Left renal pelvis (tissue), 4 donors: Measurements from ENCODE around the gene WWOX. TPM values are rescaled to one million over a fixed set of nuclear protein-coding genes. Genes with fewer than 3 reads are reported as not detected.
"Not testable (repeated sequence)": the region's sequence is repeated elsewhere in the genome, so short reads cannot be mapped to it uniquely, and the experiment has no call there.

Experiments
- DNase-seq, 4 donors: peaks; one replicate each; pipeline ENCODE4 v3.0.0-alpha.2; 2013; ENCODE audit warnings: low read depth in 4 of 4, low spot score in 3 of 4
- polyA plus RNA-seq, 4 donors: library from polyadenylated mRNA; unstranded; fragments of 120-200 nt; gene quantifications; one replicate each; pipeline ENCODE4 v1.2.1, GENCODE V29; 2013; ENCODE audit not compliant: insufficient read length in 4 of 4

WWOX gene
- polyA plus RNA-seq, 4 donors, result 19.6 to 43.2 (median 39.7) TPM

DNA sequence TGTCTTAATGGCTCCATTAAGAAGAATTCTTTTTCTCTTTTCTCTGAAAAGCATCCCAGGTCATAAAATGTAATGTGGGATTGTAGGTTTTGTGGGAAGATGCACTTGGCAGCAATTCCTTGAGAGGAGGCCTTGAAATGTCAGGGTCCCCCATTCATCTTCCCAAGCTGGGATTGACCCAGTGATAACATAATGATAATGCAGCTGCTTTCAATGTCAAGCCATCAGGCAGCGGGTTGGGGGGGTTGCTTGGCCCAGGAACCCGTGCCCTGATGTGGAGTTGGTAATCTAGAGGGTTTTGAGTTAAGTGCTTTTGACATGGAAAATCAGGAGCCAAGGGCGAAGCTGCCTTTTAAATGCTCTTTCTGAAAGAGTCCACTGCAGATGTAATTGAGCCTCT, 484.0 kb downstream of the WWOX start:
- no peak for DNase-seq

GRCh38 chr16:78584213-78584860, 484.9 kb downstream of the WWOX start:
- DNase-seq, result no peak

- no peak for DNase-seq
Measured at GRCh38 chr16:78584991-78585390, 485.5 kb downstream of the WWOX start.

DNA sequence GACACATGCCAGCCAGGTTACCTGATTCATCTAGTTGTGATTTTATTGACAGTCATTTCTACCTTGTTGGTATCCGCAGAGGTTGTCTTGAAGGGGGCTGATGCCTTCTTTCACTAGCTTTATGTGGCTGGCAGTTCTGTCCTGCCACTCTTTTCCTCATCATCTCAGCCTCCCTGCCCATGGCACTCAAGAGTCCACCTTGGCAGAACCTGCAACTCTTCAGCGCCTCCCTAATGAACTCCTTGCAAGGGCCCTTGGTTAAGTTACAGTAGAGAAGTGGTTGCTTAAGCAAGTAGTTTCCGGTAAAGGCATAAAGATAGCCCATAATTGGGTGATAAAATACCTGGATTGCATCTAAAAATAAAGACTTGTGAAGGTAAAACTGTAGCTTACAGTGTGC, 489.9 kb downstream of the WWOX start:
- DNase-seq, result no peak

DNA sequence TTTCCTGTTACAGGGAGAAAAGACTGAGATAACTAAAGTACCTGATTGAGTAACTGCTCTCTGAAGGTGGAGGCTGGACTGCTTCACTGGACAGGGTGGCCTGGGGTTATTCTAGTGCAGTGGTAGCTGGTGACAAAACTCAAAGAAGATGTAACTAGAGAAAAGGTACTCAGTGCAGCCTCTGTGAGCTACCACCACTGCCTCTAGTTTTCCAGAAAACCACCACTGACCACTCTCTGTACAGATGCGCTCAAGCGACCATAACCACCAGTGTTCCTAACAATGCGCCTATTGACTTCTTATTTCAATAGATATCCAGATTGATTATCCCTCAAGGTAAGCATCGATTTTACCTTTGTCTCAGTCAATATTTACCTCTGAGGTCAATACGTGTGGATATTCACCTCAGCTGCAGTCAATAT, 492.2 kb downstream of the WWOX start:
- DNase-seq, result no peak

DNA sequence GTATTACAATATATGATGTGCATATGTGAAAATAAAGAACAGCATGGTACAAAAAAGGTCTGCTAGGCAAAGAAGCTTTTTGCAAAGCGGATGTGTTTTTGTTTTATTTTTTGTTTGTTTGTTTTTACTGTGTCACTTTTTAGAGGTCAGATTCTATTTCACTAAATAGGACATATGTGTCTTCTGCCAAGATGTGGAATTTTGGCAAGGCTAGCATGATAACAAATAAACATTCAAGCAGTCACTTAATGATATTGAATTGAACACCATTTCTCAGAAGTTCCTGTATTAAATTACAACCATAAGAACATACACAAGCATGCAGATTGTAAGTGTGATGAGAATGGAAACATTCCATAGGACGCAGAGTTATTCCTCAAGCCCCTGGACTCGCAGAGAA, 492.7 kb downstream of the WWOX start:
- DNase-seq, result no peak

DNA sequence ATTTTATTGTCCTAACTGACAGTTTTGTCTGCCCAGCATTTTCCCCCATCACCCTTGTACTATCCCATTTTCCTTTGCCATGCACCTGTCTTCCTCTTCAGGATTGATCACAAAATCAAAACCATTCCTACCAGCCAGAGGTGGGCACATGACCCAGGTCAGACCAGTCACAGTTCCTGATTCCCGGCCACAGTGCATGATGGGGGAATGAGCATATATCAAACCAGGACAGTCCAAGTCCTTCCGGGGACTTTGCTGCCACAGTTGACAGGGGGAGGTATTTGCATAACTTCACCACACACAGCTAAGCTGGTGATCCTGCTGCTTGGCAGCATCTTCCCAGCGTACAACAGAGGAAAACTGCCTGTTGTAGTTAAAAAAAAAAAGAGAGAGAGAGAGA, 493.9 kb downstream of the WWOX start:
- DNase-seq, result no peak

- DNase-seq, result no peak
Measured at GRCh38 chr16:78594191-78594590, 494.7 kb downstream of the WWOX start.

- no peak for DNase-seq
Measured at GRCh38 chr16:78596348-78596995, 497.0 kb downstream of the WWOX start.

GRCh38 chr16:78596996-78597422, 497.6 kb downstream of the WWOX start:
- DNase-seq, result no peak

DNA sequence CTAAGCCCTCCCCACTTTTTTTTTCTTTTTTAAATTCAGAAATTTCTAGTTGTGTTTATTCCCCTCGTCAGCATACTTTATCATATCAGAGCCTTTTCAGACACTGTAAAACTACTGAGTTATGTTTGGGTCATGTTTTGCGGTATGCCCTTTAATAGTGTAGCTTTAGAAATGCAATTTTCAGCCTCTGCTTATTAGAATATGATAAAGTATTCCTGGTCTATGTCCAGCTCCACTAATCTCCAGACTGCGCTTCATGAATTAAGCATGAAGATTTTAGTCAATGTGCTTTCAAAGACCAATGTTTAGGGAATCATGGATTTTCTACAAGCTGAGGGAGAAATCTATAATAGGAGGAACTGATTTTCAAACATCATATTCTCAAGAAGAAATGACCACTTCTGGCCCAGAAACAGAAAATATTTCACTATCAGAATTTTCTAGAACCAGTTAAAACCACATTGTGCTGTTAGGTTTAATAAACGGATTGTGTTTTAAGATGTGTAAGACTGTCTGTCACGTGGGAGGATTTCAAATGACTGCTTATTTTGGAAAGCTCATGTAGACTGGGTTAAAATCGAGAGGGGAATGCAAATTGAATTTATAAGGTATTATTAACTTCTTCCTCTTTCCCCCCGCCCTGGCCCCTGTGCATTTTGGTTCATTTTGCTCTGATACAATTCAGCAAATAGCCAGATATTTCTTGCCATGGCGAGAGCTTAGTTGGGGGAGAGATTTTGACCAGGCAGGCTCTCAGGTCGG, 498.5 kb downstream of the WWOX start:
- DNase-seq, result no peak

- no peak for DNase-seq
Measured at GRCh38 chr16:78599271-78599670, 499.8 kb downstream of the WWOX start.

DNA sequence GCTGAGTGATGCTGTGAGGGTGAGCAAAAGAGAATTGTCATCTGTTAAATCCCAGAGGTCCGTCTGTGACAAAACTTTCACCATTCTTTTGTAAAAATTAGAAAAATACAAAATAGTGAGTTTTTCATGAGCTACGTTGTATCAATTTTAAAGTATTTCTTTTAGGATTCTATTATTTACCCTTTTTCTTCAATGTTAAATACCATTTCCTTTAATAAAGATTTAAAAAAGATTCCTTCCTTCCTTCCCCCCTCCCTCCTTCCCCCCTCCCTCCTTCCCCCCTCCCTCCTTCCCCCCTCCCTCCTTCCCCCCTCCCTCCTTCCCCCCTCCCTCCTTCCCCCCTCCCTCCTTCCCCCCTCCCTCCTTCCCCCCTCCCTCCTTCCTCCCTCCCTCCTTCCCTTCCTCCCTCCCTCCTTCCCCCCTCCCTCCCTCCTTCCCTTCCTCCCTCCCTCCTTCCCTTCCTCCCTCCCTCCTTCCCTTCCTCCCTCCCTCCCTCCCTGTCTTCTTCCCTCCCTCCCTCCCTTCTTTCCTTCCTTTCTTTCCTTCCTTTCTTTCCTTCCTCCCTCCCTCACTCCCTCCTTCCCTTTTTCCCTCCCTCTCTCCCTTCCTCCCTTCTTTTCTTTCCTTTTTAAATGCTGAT, 505.1 kb downstream of the WWOX start:
- not testable (repeated sequence) for DNase-seq

- DNase-seq, result no peak
Measured at GRCh38 chr16:78605548-78606101, 506.2 kb downstream of the WWOX start.

DNA sequence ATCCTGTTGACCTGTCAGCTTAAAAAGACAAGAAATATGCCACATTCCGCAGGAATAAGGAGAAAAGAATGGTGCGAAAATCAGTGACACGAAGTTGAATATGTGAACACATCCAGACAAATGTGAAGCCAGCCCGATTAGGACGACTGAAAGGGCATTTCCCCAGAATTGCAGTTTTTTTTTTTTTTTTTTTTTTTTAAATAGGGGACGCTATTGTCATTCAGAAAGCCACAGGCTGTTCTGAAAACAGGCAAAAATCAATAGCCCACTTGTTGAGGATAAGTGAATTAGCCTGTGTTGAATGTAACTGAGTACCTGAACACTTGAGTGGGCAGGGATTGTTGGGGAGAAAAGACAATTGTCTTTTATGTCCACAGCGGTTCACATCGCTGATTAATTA, 507.1 kb downstream of the WWOX start:
- DNase-seq, result no peak

DNA sequence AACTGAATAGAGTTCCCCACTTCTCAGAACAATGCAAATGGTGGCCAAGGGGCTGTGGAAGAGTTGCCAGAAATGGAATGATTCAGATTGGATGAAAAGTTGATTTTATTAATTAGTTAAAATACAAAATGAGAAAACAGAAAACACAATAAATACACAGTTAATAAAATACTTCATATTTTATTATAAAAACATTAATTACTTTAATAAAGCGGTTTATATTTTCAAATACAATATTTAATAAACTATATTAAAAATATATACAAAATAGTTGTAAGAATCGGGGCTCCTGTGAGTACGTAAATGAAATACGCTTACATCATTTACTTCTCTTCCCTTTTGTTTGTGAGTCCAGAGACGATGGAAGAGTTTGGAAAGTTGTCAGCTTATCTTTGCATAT, 507.6 kb downstream of the WWOX start:
- DNase-seq, result no peak

DNA sequence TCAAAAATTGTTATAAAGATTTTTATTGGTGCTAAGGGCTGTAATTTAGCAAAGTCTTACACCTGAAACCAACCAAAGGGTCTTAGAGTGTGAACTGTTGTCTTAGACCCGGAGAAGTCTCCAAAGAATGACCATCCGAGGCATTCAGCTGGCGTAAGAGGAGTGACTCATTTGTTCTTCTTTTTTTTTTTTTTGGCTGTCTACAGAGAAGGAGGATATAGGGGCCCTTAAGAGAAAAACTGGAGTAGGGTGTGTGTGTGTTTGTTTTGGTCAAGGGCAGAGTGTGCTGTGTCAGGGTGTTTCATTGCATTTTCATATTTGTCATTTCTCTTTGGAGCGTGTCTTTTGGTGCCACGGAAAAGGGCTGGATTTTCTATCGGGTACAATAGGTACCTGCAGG, 508.0 kb downstream of the WWOX start:
- DNase-seq, result no peak

GRCh38 chr16:78608305-78608776, 508.9 kb downstream of the WWOX start:
- DNase-seq, result peak in 2 of 4 donors; percentile 35 to 43

- DNase-seq, result no peak
Measured at GRCh38 chr16:78609402-78610274, 510.2 kb downstream of the WWOX start.

GRCh38 chr16:78611318-78611717, 511.9 kb downstream of the WWOX start:
- DNase-seq, result no peak
